HG03439 (cell line): ENCODE results near the gene TSNAX.

Source experiments
- ATAC-seq: cut with Tn5 transposase; IDR thresholded peaks from one replicate; pipeline ENCODE4 v1.9.1; 2021; ENCODE audit warnings: mild to moderate bottlenecking, moderate library complexity; ENCODE audit not compliant: unreplicated experiment

The TSNAX gene

DNA sequence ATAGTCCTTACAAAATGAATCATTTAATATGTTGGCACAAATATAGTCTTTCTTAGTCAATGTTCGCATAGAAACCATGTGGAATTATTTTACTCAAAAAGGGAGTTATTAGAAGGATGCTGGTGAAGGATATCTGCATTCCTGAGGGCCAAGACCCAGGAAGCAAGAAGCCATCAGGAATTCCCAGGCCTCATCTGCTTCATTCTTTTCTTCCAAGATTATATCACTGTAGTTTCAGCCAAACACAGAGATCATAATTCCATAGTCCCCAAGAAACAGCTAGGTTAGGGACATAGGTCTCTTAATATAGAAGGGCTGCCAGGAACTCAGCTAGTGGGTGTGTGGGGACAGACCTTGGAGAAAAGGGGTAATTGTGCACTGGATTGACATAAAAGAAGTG lies 69.5 kb downstream of the TSNAX start:
- ATAC-seq = no peak

DNA sequence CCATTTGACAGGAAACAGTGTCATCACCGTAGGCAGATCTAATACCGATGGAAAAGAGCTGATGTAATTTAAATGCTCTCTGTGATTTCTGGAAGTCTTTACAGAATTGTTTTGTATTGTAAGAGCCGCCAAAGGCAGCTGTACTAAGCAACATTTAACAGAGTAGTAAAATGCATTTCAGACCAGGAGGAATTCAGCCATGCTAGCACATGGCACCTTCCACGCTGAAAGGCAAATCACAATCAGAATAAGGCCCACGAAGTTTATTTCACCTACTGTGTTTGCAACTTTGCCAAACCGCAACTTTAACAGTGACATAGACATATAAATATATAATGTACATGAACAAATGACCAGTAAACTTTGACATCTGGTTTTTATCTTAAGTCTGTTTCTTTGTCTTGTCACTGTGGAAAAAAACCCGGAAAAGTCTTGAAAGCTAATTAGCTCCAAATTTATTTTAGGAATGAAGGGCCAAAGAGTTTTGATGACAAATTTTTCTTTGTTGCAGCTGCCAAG lies 72.0 kb downstream of the TSNAX start:
- ATAC-seq = no peak

DNA sequence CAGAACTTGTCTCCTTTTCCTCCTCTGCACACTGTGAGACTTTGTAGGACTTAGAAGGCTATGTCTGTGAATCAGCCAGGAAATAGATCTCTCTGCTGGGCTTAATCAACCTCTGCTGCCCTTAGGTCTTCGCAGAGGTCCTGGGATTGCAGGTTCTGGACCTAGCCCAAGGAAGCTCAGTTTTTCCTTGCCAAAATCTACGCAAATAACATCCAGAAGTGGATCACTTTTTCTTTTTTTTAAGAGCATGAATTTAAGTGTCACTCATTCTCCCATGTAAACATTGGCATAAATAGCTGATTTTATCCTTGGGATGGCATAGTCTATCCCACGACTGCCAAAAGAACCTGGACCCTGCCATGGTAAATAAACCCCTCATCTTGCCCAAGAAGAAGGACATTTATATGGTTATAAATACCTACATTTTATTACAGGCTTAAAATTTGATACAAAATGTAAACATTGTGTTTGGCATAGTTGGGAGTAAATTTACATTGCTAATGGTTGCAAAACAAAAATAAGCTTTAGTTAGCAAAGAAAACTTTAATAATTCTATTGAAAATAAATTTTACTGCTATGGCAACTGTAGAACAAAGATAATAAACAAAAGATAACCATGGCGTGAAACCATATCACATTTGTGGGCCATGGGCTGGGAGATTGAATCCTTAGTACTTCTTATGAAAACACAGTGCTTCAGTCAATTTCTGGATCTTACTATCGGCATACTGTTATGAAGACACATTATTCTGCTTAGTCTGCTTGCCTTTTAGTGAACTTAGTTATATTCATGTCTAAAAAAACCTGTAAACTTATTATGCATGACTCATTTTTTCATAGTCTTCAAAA lies 73.6 kb downstream of the TSNAX start:
- no peak for ATAC-seq

DNA sequence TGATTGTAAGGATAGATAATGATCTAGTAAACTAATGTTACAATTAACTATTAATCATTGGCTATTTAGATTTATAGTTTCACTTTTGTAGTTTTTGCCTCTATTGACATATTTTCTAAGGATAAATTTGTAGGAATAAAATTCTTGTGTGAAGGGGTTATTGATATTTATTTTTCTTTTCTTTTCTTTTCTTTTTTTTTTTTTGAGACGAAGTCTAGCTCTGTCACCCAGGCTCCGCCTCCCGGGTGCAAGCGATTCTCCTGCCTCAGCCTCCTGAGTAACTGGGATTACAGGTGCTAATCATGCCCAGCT lies 74.2 kb downstream of the TSNAX start:
- no peak for ATAC-seq

DNA sequence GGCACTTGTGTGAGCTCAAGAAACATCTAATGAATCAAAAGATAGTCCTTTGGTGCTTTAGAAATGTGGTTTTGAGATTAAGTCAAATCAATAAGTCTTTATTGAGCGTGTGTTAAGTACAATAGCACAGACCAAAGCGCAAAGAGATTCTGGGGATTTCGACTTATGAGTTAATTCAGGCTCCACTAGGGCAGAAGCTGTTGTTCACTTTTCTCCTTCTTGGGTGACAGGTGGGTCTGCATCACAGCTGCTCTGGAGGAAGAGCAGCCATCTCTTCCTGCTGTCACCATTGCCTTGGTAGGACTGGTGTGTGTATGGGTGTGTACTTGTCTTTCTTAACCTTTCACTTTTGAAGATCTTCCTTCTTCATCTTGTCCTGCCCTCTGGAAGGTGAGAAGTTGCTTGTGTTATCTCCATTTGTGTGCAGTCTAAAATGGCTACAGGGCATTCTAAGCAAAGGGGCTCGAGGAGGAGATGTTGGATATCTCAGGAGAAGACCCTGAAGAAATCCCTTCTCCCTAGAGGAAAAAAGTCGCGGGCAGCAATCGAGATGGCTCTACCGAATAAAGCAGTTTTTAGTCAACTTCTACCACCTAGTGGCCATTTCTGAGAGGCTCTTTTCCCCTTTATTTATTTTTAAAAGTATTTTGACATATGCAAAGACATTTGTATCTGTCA lies 75.3 kb downstream of the TSNAX start:
- ATAC-seq = peak; percentile 76

DNA sequence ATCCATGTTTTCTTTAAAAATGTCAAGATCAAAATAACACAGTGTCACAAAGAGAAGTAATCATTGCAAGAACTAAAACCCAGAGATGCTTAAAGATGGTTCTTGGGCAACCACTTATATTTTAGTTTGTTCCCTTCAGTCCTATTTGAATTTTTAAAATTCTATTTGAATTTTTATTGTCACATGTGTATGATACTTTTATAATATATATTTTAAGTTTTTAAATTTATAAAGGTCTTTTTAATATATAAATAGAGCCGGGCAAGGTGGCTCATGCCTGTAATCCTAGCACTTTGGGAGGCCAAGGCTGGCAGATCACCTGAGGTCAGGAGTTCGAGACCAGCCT lies 75.8 kb downstream of the TSNAX start:
- ATAC-seq = no peak

DNA sequence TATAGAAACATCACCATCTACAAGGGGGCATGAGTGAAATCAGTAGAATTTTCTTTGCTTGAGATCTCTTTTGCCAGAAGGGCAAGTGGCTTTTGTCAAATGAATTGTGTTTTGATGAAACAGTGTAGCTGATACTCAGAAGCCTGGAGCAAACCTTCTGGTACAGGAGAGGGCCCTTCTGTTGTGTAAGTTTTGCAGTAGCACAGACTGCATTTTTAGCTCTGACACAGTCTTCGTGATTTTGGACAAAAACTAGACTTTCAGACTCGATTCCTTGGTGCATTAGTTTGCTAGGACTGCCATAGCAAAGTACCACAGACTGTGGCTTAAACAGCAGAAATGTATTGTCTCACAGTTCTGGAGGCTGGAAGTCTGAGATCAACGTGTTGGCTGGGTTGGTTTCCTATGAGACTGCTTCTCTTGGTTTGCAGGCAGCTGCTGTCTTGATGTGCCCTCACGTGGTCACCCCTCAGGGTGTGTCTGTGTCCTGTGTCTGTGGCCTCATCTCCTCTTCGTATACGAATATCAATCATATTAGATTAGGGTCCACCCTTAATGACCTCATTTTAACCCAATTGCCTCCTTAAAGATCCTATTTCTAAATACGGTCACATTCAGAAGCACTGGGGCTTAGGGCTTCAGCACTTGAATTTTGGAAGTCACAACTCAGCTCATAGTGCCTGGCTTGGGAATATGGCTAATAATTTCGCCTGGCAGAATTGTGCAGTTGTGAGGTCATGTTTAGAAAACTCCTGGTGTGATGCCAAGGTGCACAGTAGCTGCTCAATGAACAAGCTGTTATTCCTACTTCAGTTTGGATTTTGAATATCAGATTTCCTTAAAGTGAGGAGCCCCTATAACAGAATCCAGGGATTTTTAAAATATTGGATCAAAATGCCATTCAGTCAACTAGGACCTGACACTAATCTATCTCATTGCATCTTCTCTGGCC lies 77.0 kb downstream of the TSNAX start:
- ATAC-seq = no peak

DNA sequence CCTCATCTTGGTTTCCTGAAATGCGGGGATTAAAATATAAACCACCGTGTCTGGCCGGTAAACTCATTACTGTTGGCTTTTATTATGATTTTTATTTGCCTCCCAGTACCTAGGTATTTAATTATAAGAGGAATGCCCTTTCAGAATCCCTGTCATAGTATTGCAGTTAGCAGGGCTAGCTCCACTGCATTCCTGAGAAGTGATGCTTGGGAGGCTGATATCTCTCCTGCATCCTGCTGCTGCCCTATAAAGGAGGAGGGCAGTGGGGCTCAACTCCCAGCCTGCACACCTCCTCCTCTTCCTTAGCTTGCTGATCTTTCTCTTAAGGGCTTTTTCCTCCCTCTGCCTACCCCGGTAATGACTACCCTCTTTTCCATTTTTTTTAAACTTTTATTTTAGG lies 78.2 kb downstream of the TSNAX start:
- ATAC-seq = no peak

DNA sequence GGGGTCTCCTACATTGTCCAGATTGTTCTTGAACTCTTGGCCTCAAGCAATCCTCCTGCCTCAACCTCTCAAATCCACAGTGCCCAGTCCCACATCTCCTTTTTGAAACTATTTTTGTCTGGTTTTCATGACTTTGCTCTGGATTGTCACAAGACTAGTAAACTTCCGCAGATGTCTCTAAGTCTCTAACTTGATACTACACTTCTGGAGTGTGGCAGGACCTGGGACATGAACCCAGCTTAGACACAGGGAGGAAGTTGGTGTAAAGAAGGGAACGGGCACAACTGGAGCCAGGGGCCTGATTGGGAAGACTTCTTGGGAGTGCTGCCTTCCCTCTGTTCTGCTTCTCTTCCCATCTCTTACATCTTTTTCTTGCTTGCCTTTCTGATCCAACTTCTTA lies 81.9 kb downstream of the TSNAX start:
- no peak for ATAC-seq

DNA sequence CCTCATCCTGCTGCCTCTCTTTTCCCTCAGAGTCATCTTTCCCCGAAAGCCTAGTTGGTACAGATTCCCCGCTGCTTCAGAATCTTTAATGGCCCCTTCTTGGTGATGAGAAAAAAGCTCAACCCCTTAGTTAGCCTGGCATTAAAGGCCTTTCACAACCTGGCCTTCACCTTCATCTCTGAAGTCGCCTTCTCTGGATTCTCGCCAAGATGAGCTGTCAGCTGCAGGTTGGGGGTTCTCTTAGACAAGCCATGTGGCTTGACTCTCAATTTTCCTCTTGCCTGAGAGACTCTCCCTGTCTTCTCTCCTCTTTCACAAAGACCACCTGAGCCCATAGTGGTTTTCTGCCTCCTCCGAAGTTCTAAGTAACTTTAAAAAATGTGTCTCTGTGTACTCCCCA lies 82.6 kb downstream of the TSNAX start:
- no peak for ATAC-seq

DNA sequence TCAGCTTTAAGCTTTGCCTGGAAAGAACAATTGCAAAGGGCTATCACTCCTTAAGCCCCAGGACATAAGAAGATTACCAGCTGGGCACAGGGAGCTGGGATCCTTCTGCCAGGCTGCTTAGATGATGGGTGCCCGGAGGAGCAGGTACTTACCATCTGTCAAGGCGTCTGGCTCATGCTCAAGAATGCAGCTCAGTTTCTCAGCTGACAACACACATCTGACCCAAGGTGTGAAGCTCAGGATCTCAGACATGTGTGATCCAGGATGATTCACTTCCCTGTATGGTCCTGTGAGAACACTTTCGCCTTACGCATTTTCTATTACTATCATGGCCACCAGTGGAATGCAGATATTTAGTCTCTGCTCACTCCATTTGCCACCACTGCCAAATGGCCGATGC lies 83.4 kb downstream of the TSNAX start:
- ATAC-seq = no peak

DNA sequence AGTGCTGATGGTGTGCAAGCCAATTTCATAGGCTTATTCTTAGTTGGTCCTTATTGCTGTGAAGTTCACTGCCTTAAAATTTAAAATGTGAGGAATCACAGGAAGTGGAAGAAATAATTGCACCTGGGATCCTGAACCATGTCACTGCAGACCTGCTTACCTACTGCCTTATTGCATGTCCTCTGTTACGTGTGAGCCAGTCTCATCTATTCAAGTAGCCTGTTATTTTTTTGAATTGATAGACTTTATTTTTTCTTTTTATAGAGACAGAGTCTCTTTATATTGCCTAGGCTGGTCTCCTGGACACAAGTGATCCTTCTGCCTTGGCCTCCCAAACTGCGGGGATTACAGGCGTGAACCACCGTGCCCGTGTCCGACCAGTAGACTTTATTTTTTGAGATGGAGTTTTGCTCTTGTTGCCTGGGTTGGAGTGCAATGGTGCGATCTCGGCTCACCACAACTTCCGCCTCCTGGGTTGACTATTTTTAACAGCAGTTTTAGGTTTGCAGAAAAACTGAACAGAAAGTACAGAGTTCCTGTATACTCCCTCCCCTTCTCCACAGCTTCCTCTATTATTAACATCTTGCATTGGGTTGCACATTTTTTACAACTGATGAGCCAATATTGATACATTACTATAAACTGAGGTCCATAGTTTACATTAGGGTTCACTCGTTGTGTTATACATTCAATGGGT lies 84.1 kb downstream of the TSNAX start:
- ATAC-seq = no peak

DNA sequence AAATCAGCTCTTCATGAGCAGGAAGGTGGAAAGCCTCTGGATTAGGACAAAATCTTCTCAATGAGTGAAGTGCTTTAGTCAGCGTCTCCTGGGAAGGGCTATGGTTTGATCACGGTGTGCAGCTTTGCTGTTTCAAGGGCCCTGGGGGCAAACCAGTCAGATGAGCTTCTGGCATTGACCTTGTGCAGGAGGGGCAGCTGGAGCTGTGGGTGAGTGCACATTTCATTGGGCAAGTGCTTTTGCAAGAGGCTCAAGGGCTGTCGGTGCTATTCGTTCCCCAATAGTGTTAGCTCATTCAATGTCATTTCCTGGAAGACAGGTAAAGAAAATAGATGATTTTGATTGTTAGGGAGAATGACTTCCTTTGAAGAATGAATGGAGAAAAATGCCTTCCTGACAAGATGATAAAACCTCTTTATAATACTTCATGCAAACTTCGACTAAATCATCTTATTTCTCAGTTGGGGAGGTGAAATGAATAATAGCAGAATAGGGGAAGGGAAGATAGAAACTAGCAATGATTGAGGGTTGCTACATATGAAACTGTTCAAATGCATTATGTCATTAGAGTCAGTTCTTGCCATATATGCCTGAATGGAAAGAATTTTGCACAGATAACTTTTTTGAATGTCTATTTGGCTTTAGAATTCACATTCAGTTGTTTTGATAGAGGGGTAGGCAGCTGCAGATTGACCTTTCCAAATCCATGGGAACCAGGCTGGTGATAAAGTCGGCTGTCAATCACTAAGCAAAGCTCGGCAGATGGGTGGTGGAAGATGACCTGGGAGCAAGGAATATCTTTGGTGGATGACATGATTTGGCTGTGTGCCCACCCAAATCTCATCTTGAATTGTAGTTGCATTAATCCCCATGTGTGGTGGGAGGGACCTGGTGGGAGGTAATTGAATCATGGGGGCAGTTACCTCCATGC lies 85.2 kb downstream of the TSNAX start:
- ATAC-seq = no peak
